HG03520 (cell line): ENCODE results near the gene CHD5.
"Not testable (repeated sequence)": the region's sequence is repeated elsewhere in the genome, so short reads cannot be mapped to it uniquely, and the experiment has no call there.

ENCODE experiments used
- ATAC-seq: cut with Tn5 transposase; IDR thresholded peaks from one replicate; pipeline ENCODE4 v1.9.1; 2021; ENCODE audit warnings: mild to moderate bottlenecking, moderate library complexity; ENCODE audit not compliant: unreplicated experiment

CHD5 gene

DNA sequence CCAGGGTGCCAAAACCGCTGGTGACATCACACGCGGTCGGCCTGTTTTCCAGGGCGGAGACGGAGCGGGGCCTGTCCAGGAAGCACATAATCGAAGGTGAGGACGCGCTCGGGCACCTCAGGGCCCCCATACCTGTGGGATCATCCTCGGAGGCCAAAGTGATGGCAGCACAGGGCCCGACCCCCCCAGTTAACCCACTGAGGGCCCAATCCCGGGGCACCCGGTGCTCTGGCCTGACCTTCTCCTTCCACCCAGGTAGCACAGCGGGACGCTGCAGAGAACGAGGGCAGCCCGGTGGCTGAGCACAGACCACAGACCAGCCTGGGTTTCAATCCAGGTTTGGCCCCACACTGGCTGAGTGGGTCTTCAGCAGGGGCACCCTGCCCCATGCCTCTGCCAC lies 91.2 kb downstream of the CHD5 start:
- ATAC-seq = no peak

DNA sequence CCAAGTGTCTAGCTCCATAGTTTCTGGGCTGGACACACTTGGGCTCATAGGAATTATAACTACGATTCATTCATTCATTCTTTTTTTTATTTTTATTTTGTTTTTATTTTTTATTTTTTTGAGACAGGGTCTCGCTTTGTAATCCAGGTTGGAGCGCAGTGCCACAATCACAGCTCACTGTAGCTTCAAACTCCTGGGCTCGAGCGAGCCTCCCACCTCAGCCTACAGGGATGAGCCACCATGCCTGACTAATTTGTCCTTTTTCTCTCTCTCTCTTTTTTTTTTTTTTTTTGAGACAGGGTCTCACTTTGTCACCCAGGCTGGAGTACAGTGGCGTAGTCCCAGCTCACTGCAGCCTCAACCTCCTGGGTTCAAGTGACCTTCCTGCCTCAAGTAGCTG lies 92.2 kb downstream of the CHD5 start:
- ATAC-seq = no peak

DNA sequence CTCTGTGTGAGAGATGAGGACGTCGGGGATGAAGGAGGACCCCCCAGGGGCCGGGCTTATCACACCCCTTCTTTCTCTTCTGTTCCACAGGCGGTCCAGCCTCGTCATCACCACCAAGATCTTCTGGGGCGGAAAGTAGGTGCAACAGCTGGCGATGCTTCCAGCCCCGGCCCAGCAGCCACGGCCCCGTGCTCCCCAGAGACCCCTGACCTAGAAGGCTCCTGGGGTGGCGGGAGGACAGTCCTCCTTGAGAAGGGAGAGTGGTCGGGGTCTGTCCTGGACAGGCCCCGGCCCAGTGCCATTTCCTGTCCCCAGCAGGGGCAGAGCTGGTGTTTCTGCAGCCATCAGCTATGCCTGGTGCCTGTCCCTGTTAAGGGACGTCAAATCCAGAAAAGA lies 92.7 kb downstream of the CHD5 start:
- no peak for ATAC-seq

DNA sequence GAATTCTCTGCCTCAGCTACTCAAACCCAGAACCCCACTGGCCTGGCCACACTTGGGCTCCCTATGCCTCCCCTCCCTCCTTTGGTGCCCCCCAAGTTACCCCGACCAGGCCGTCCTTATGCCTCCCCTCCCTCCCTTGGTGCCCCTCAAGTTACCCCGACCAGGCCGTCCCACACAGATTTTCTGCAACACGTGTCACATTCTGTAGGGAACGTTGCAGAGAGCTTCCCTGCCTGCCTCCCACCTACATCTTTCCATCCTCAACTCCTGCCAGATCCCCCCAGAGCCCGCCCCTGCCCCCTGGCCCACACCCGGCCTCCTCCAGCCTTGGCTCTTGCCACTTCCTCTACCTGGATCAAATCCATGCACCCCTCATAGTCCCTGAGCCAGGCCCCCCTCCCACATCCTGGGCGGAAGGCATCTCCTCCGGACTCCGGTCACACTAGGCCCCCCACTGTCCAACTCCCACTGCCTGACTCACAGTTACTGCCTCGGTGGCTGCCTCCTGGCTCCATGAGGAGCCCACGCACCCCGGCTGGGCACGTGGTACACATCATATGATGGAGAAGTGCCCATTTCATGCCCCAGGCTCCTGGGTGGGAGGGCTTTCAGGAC lies 93.3 kb downstream of the CHD5 start:
- no peak for ATAC-seq

DNA sequence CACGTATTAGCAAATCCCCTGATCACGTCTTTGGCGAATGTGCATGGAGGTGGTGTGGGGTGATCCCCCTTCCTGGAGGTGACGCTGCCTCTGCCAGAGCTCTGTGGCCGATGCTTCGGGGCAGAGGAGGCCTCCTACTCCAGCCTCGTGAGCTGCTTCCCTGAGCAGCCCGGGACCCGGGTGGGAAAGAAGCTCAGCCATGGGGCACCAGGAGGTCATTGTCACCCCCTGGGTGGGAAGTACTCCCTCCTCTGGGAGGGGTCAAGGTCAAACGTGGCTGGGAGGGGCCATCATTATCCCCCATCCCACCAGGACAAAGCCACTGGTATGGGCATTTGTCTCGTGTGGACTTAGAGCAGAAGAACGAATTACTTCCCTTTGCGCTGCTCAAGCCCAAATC lies 93.8 kb downstream of the CHD5 start:
- no peak for ATAC-seq

DNA sequence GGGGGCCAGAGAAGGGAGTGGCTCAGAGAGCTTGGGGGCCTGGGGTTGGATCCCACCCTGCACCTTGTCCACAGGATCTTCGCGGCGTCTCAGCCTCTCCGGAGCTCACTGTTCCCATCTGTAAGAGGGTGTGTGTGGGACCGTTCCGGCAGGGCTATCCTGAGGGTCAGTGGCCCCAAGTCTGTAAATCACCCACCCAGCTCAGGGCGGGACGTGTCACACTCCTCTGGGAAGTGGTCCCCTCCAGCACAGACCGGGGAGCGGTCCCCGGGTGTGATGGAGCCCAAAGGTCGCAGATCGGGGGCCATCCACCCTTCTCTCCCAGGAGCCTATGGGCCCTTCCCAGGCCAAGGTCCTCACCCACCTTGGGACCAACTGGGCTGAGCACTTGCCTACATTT lies 94.5 kb downstream of the CHD5 start:
- ATAC-seq = no peak

DNA sequence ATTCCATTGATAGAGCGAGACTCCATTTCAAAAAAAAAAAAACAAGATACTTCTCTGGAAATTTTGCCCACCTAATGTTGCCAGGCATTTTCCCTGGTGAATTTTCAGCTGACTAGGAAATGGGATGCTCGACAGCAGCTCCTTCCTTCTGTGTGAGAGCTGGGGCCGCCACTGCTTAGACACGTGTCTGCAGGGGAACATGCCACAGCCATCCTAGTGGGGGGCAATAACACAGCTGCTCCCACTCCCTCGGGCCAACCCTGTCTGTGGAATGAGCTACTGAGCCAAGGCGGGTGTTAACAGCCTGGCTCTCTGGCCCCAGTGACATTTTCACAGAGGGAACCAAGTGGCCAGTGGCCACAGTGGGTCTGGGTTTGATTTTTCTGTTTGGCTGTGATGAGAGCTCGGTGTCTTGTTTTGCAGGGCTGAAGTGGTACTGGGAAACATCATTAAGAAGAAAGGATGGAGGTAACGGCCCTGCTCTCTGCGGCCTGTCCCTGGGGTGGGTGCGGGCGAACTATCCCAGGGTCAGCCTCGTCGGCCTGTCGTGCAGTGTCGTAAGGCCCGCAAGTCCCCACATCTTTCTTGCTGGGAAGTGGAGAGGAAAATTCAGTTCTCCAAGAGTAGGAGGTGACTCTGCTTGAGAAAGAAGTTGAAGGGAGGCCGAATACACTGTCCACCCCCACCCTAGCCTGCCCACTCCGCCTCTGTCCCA lies 95.2 kb downstream of the CHD5 start:
- ATAC-seq = no peak

DNA sequence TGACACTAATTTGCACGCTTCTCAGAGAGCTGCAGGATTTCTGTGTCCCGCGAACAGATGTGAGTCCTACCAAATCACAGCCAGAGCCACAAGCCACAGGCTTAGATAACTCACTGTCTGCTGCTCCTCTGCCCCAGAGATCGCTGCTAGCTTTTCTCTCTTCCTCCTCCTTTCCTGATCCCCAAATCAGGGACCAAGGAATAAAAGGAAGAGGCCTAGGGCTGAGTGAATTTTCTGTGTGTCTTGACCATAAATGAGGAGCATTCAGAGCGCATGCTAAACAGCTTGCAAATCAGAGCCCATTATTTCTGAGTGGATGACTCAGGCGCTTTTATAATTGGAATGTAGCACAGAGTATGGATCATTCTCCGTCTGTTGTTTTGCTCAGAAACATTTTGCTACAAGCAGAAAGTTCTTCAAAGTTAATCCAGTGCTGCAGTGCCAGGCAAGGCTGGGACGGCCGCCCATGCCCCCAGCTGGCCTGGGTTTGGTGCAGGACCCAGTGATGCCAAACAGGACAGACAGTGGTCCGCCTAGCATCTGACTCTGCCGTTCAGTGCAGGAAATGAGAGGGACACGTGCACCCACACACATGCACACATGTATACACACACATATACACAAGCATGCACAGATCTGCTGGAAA lies 96.2 kb downstream of the CHD5 start:
- no peak for ATAC-seq

DNA sequence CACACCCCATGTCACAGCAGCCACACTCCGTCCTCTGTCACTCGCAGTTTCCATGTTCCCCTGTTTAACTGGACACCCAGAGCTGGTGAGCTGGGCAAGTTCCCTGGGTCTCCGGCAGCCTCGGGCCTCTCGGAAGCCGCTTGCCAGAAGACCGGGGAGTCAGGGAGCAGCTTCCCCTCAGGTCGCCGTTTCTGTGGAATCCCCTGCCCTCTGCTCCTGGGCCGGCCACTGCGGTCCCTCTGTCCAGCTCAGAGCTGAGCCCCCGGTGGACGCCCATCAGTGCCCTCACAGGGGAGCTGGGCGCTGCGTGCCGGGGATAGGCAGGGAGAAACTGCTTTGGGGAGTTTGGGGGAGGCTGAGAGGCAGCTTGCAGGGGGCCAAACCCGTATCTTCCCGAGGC lies 96.7 kb downstream of the CHD5 start:
- ATAC-seq = no peak

DNA sequence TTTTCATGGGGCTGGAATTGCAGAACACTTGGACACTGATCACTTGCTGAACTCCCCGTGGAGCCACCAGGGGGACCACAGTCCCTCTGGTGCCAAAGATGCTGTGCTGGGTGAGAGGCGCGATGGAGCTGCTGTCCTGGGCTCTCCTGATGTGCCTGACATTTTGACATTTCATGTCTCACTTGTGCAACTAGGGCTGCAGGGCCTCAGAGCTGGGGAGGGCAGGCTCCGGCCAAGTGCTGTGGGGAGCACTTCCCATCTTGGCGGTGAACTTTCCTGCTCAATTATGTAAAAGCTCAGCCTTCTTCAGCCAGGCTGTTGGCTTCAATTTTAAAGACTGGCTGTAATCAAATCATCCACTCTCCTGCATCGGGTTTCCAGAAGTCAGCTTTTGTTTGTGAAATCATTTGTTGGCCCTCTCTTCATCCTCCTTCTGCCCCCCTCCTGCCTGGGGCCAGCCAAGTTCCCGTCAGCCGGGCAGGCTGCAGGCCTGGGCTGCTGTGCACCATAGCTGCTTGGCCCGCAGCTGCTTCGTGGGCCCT lies 97.6 kb downstream of the CHD5 start:
- ATAC-seq = no peak

DNA sequence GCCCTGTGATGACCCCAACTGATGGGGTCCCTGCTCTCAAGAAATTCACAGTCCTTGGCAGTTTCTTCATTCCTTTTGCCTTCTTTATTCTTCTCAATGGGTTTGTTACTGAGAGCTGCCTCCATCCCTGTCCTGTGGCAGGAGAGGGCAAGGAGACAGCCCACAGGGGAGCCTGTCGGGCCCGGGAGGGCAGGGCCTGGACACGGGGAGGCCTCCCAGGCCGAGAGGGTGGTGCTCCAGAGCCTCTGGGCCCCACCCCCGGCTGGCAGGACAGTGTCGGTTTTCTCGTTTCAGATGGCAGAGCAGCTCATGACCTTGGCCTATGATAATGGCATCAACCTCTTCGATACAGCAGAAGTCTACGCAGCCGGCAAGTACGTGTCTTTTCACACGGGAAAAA lies 98.2 kb downstream of the CHD5 start:
- ATAC-seq = no peak

DNA sequence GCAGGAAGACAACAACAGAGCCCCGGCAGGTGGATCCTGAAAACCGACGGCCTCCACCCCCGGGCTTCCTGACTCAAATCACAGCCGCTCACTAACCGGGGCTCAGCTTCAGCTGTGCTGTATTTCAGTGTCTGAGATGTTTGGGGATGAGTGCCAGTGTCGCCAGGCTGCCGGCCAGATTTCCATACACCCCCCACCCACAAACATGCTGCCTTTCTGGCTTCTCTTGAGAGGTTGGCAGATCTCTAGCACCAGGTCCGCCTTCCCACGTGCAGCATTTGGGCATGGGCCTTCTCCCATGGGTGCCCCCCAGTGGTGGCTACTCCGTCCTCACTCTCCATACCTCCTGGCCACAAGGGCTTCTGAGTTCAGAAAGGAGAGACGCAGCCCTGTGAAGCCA lies 99.7 kb downstream of the CHD5 start:
- ATAC-seq = no peak

DNA sequence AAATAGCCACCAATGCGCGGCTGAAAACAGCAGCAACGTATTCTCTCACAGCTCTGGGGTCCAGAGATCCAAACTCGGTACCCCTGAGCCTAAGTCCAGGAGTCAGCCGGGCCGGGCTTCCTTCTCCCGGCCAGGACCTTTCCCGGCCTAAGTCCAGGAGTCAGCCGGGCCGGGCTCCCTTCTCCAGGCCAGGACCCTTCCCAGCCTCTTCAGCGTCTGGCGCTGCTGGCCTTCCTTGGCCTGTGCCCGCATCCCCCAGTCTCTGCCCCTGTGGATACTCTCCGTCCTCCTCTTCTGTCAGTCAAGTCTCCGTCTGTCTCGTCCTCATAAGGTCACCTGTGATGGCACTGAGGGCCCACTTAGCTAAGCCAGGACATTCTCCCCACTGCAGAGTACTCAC lies 102.2 kb downstream of the CHD5 start:
- ATAC-seq = no peak

DNA sequence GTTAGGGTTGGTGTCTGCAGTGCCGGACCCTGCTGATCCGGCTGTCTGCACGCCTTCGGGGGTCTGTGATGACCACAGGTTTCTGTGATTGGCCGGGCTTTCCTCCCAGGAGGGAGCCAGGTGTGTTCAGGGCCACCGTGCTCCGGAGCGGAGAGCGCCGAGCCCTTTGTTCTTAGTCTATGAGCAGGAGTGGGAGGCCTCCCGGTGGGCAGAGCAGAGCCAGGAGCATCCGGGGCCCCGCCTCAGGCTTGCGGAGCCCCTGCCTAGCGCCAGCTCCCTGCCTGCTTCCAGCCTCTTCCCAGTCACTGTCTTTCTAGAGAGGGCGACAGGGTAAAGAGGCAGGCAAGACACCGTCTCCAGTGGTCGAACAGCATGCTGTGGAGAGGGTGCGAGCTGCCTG lies 102.6 kb downstream of the CHD5 start:
- ATAC-seq = no peak

DNA sequence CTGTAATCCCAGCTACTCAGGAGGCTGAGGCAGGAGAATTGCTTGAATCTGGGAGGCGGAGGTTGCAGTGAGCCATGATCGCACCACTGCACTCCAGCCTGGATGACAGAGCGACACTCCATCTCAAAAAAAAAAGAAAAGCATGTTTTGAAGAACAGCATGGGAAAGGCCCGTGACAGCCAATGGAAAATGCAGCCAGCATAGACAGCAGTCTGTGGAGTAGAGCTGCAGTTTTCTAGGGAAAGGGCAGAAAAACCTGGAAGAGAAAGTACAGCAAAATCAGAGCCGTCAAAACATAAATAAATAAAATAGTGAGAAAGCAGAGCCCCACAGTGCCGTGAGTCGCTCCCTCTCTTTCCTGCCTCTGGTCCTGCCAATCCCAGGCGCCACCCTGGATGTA lies 103.1 kb downstream of the CHD5 start:
- ATAC-seq = not testable (repeated sequence)

DNA sequence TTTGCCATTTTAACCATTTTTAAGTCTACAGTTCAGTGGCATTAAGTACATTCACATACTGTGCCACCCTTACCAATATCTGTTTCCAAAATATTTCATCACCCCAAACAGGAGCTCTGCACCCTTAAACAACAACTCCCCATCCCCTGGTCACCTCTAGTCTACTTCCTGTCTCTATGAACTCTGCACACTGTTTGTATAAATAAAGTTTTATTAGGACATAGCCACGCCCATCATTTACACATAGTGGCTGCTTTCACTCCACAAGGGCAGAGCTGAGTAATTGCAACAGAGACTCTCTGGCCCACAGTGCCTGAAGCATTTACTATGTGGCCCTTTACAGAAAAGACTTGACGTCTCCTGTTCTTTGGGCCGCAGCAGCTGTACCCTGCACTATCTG lies 104.4 kb downstream of the CHD5 start:
- ATAC-seq = no peak

DNA sequence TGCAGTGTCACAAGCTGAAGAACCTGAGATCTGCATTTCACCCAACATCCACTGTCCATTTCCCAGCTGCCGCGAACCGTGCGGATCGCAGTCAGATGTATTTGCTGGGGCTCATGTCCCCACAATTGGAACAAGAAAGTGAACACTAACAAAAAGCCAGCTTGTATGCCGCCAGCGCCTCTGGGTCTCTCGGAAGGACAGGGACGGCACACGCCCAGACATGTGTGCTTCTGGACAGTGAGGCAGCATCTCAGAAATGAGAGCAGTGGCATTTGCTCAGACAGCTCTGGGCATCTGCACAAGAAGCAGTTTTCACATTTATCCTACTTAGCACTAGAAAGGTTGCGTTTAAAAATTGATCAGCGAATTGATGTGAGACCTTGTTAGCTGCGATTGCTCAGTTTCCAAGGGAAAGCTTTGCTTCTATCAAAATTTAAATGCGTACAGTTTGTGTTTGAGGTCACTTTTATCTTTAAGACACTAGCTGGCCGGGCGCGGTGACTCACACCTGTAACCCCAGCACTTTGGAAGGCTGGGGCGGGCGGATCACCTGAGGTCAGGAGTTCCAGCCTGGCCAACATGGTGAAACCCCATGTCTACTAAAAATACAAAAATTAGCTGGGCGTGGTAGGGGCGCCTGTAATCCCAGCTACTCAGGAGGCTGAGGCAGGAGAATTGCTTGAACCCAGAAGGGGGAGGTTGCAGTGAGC lies 105.8 kb downstream of the CHD5 start:
- no peak for ATAC-seq

DNA sequence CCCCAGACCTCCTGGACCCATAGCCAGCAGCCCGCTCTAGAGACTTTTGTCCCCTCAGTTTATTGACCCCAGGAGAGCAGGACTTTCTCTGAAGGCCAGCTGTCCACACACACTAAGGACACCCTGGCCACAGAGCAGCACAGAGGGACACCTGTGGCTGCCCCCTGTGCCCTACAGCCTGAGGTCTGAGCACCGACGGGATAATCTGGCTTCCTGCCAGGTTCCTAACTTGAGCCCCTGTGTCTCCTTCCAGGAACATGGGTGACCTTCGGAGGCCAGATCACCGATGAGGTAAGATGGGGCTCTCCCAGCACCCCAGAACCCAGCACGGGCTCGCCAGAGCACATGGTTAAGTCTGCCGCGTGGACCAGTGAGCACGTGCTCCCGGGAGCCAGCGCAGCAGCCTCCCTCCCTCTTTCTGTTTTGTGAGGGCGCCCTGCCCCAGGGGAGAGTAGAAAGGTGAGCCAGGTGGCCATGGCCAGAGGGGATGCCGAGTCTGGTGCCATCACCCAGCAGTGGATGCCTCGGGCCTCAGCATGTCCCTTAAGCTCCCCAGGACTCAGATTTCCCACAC lies 106.6 kb downstream of the CHD5 start:
- ATAC-seq = no peak

DNA sequence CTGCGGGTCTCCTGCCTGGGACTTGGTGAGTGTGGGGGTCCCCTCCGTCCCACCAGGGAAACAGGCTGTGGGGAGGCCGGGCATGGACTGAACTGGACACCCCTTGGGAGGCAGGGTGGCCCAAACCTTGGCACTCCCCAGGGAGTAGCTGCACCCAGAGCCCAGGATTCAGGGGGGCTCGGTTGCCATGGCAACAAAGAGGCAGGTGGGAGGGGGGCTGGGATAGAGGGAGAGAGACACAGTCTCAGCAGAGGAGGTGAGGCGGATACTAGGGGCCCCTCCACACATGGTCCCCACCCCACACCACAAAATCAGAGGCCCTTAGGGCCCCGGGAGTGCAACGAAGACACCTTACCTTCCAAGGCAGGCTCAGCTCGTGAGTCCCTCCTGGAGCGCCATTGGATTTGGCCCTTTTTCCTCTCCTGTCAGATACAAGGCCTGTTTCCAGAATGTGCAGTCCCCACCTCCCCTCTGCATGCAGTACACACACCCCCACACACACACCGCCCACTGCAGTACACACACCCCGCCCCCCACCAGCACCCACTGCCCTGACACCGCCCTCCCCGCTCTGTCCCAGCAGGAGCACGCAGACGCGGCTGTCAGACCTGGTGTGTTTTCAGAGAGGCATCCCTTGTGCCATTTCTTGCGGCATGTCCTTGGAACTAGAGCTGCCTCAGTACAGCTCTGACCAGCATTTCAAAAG lies 107.2 kb downstream of the CHD5 start:
- ATAC-seq = no peak

DNA sequence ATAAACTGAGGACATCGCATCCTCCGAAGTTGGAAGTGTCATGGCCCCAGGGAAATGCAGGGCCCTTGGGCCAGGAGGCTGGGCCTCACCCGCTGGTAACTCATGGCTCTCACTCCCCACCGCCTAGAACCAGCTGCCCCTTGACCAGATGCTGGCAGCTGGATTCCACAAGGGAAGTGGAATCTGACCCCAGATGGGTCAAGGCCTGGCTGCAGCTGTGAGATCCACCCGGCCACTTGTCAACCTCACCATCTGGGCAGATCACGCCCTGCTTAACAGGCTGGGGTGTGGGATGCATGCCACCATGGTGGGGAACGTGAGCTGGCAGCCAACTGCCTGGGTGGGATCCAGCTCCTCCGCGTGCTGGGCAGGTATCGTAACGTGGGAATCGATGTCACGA lies 108.9 kb downstream of the CHD5 start:
- no peak for ATAC-seq
